Measurements from ENCODE around the gene PTPRT.

DNA sequence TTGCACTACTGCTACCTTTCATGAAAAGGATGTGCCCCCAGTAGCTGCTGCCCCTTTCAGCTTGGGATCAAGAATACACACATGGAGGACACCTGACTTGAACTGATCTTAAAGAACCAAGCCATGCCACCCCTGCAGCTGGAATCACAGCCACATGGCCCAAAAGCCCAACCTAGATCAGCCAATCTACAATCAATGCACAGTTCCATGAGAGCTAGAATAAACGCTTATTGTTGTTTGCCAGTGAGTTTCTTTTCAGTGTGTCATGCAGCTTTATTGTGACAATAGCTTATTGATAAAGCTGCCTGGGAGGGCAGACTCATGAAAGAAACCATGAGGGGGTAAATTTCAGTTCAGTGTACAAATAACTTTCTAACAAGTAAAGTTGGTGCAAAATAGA, 397.7 kb downstream of the PTPRT start:
- TF ChIP-seq POLR2A (IDR thresholded peaks at IDR 0.05), result no peak
- no peak for TF ChIP-seq POLR2AphosphoS5 (IDR thresholded peaks at IDR 0.05)
- no peak for TF ChIP-seq CTCF (IDR thresholded peaks at IDR 0.05)

Measured in transverse colon (tissue), 4 donors.